Stimulated activated naive CD8-positive, alpha-beta T cell treated with anti-CD3 and anti-CD28 coated beads, Interleukin-15, amount 100 ng/mL, for 72 hours (primary cell): ENCODE data around the gene PUSL1.

Source experiments
- ATAC-seq: fragments of 150-1000 bp; cut with Tn5 transposase; 2 replicates; pipeline ENCODE4 v1.10.0; 2021; ENCODE audit warnings: mild to moderate bottlenecking, moderate library complexity
- DNase-seq, 2 donors: peaks; one replicate each; pipeline ENCODE4 v3.0.0; 2021 to 2022
- H3K27ac Mint-ChIP-seq, 2 donors: one replicate each; pipeline ENCODE4 v1.8.0; 2022; ENCODE audit warnings: mild to moderate bottlenecking in 2 of 2, mixed read lengths in 2 of 2, moderate library complexity in 2 of 2
- H3K27me3 Mint-ChIP-seq: one replicate; pipeline ENCODE4 v1.8.0; 2022; ENCODE audit warnings: mixed read lengths
- H3K4me1 Mint-ChIP-seq: one replicate; pipeline ENCODE4 v1.8.0; 2022; ENCODE audit warnings: mild to moderate bottlenecking, mixed read lengths
- H3K4me3 Mint-ChIP-seq, 2 donors: one replicate each; pipeline ENCODE4 v1.8.0; 2022; ENCODE audit warnings: mild to moderate bottlenecking in 2 of 2, mixed read lengths in 2 of 2, moderate library complexity in 1 of 2
- H3K9me3 Mint-ChIP-seq, 2 donors: one replicate each; pipeline ENCODE4 v1.8.0; 2022; ENCODE audit warnings: mixed read lengths in 2 of 2

PUSL1 gene

DNA sequence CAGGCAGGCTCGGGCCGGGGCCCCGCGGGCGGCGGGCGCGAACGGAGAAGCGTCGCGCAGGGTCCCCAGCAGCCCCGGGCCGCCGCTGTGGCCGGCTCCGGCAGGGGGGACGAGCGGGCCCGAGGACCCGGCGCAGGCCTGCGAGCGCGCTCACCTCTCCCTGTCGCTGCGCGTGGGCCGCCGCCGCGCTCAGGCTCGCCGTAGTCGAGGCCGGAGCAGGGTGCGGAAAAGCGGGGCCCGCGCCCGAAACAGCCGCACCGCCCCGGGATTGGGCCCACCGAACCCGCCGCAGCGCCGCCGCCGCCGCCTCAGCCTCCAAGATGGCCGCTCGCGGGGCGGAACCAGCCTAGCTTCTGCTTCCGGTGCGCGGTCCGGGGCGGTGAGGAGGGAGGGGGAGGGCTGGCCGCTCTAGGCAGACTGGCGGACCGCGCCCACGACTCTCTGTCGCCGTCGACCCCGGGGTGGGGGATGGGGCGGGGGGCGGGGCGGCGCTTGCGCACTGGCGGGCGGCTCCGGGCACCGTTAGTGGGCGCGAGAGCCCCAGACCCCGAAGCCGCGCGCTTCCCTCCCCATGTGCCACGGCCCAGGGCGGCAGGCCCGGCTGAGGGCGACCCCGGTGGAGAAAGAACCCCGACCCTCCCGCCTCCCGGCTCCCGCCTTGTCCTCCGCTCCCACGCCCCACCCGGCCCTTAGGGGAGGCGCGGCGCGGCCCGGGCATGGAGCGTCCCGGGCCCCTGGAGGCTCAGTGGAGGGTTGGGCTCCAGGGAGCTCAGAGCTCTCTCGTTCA, 34.7 kb upstream of the PUSL1 start, which contains the start of gene UBE2J2:
TSS of gene UBE2J2 (minus strand) at position 343 of the 787 bp plus-strand sequence. CDS start 5,862 bp downstream, outside the sequence.
- peak within 1 kb of the TSS; percentile 89 to 97 for H3K27ac Mint-ChIP-seq
- DNase-seq: peak; percentile 90 to 92
- peaks cover 46% of the 10 kb centered on the region for H3K4me1 Mint-ChIP-seq
- H3K27me3 Mint-ChIP-seq: no peaks in the 10 kb centered on the region
- peak within 1 kb of the TSS; percentile 88 to 89 for H3K4me3 Mint-ChIP-seq
- no peaks in the 10 kb centered on the region for H3K9me3 Mint-ChIP-seq
- peak; percentile 97 for ATAC-seq

DNA sequence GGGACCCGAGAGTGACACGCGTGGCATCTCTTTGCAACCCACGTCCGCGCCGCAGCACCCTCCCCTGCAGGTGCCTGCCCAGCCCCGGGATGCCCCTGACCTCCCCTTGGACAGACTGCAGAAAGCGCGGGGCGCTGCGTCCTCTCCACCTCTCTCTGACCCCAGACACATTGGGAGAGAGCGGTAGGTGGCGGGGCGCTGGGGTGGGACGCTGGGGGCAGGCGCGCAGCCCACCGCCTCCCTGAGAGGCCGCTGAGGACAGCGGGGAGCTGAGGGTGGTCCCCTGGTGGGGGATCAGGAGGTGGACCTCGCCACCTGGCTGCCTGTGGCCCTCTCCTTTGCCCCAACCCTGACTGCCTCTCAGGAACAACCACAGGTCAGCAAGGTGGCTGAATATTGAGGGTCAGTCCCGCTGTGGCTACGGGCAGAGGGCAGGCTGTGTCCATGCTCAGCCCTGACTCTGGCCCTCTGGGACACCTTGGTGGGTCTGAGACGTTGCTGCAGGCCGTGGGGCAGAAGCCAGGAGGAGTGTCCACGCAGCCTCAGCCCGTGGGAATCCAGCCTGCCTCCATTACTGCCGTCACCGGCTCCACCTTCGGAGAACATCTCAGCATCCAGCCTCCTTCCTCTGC, 34.0 kb upstream of the PUSL1 start:
- DNase-seq (no peak), ATAC-seq (peak; percentile 41)
- Mint-ChIP-seq H3K4me1 (peaks cover 43% of the 10 kb centered on the region), H3K9me3 (no peaks in the 10 kb centered on the region), H3K27ac (peak overlapping the region in 1 of 2 donors; percentile 48), H3K4me3 (peak overlapping the region; percentile 76 to 84), H3K27me3 (no peaks in the 10 kb centered on the region)

DNA sequence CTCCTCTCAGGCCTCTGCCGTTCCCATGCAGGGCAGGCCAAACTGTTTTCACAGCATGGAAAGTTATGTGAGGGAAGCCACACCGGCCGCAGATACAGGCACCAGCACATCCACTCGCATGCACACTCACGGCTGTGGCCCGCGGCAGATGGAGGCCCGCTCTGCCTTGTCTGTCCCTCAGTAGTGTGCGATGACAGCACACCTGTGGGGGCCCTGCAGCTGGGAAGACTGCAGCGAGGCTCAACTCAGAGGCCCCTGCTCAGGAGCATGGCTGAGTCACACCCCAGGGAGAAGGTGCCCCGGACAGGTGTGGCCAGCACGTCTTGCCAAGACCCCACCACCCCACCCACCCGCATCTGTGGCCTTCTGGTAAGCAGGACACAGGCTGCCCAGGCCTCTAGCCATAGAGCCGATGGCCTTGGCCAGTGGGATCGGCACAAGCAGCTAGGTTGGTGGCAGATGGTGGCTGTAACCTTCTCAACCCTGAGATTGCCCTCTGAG, 33.4 kb upstream of the PUSL1 start:
- Mint-ChIP-seq H3K9me3 (no peaks in the 10 kb centered on the region), H3K4me3 (peak overlapping the region; percentile 76 to 84), H3K27ac (no peak overlapping the region)

DNA sequence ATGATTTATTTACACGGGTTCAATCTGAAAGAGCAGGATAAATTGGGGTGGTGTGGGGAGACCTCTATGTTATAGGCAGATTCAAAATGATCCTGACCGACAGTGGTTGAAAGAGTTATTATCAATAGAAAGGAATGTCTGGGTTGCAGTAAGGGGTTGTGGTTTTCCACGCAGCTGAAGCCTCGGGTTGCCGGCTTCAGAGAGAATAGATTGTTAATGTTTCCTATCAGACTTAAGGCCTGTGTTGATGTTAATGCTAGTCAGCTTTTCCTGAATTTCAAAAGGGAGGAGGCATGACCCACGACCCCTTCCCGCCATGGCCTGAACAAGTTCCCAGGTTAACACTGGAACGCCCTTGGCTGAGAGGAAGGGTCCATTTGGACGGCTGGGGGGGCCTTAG, 32.6 kb upstream of the PUSL1 start:
- Mint-ChIP-seq H3K27me3 (no peaks in the 10 kb centered on the region), H3K4me3 (no peak overlapping the region), H3K4me1 (peaks cover 29% of the 10 kb centered on the region), H3K9me3 (no peaks in the 10 kb centered on the region), H3K27ac (no peak overlapping the region)
- no peak for ATAC-seq
- no peak for DNase-seq

More for the DNA sequence above, 33.4 kb upstream of the PUSL1 start:
- DNase-seq (no peak), ATAC-seq (no peak)
- peaks cover 38% of the 10 kb centered on the region for H3K4me1 Mint-ChIP-seq
- no peaks in the 10 kb centered on the region for H3K27me3 Mint-ChIP-seq

DNA sequence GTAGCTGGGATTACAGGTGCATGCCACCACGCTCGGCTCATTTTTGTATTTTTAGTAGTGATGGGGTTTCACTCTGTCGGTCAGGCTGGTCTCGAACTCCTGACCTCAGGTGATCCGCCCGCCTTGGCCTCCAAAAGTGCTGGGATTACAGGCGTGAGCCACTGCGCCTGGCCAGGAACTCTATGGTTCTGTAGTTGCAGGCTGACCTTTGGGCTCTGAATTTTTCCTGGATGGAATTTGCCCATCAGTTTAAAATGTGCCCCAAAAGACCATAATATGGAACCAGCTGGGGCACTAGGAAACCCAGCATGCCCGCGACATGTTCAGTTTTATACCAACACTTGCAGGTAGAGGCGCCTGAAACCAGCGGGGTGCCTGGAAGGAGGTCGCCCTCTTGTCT, 29.8 kb upstream of the PUSL1 start:
- peaks cover 19% of the 10 kb centered on the region for H3K4me1 Mint-ChIP-seq
- no peak for ATAC-seq

DNA sequence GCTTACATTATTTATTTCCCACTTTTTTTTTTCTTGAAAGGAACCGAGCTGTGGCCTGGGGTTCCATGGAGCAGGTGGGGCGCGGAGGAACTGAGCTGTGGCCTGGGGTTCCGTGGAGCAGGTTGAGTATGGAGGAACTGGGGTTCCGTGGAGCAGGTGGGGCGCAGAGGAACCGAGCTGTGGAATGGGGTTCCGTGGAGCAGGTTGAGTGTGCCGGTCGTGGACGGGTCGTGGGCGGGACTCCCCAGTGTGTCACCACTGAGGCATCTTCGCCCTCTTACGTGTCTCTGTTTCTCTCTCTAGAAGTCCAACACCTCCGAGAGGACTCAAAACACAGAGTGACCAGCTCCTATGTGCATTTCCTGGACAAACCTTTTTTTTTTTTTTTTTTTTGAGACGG, 29.4 kb upstream of the PUSL1 start:
- DNase-seq: no peak
- H3K27me3 Mint-ChIP-seq: no peaks in the 10 kb centered on the region
- no peak overlapping the region for H3K4me3 Mint-ChIP-seq

More for the DNA sequence above, 29.8 kb upstream of the PUSL1 start:
- H3K27me3 Mint-ChIP-seq: no peaks in the 10 kb centered on the region
- DNase-seq: no peak
- no peak overlapping the region for H3K4me3 Mint-ChIP-seq
- H3K9me3 Mint-ChIP-seq: no peaks in the 10 kb centered on the region
- peak overlapping the region in 1 of 2 donors; percentile 25 for H3K27ac Mint-ChIP-seq

DNA sequence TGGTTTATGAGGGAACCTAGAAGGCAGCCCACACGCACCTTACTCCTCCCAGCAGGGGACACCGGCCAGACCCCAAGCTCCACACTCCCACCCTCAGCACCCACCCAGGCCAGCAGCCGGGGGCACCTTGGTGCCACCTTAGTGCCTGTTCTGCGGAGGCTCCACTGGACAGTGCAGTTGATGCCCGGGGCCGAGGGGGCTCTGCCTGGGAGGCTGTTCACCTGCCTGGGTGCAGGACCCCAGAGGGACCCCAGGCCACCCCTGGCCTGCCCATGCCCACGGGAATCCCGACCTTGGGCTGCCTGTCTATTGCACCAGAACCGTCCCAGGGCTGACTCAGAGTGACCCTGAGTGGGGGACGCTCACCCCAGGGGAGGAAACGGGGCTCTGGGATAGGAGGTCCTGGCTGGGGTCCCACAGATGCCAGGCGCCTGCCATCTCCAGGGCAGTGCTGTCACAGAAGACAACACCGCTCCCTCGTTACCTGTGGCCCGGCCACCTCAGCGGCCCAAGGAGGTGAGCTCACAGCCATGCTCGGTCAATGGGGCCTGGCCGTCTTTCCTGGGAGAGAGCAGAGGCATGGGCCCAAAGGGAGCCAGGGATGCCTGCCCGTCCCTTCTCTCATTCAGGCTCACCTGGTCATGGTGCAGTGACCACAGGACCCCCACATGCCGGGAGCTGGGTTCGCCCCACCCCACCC, 27.5 kb upstream of the PUSL1 start:
- Mint-ChIP-seq H3K4me1 (peaks cover 14% of the 10 kb centered on the region), H3K27me3 (no peaks in the 10 kb centered on the region), H3K9me3 (no peaks in the 10 kb centered on the region), H3K4me3 (no peak overlapping the region), H3K27ac (no peak overlapping the region)
- ATAC-seq (no peak), DNase-seq (no peak)

More for the DNA sequence above, 29.4 kb upstream of the PUSL1 start:
- H3K9me3 Mint-ChIP-seq: no peaks in the 10 kb centered on the region
- H3K4me1 Mint-ChIP-seq: peaks cover 21% of the 10 kb centered on the region
- H3K27ac Mint-ChIP-seq: peak overlapping the region in 1 of 2 donors; percentile 25
- ATAC-seq: no peak

DNA sequence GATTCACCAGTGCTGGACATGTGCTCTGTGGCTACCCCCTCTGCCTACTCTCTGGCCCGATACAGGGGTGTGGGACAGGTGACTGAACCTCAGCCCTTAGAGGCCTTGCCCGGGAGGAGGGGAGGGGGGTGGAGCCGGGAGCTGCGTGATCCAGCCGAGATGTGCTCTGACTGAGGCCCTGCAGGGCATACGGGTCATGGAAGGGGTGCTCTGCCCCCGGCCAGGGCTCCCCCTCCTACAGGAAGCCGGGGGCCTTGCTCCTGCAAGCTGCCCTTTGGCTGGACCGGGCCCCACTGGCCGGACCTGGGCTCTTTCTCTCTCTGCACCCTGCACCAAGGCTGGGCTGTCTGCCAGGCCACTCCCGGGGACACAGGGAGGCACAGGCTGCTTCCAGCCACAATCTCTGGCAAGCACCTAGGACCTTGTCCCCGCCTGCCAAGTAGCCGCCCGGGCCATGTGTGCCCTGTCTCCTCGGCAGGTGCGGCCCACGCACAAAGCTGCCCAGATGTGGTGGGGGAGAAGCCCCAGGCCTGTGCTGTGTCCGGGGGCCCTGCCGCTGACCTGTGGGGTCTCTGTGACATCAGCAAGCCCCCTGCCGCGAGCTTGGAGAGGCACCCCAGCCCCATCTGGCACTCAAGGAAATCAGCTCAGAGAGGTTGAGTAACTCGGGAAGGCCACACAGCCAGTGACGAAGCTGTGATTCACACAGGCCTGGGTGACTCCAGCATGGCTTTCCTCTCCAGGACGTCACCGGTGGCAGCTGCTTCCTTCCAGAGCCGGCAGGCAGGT, 26.7 kb upstream of the PUSL1 start:
- no peaks in the 10 kb centered on the region for H3K9me3 Mint-ChIP-seq
- H3K27me3 Mint-ChIP-seq: no peaks in the 10 kb centered on the region
- peaks cover 14% of the 10 kb centered on the region for H3K4me1 Mint-ChIP-seq
- no peak for DNase-seq
- ATAC-seq: no peak
- no peak overlapping the region for H3K27ac Mint-ChIP-seq
- no peak overlapping the region for H3K4me3 Mint-ChIP-seq

DNA sequence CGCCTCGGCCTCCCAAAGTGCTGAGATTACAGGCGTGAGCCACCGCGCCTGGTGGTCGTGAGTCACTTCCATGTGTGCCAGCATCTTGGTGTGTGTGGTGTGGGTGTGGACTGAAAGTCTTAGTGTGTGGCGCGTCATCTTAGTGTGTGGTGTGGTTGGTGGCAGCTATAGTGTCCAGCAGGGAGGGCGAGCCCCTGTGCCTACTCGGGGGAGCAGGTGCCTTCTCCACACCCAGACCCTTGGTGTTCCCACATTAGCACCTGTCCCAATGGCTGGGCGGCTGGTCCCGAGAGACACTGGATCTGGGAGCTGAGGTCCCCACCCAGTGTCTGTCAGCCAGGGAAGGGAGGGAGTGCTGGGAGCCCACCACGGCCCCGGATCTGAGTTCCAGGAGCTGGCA, 25.4 kb upstream of the PUSL1 start:
- Mint-ChIP-seq H3K4me3 (no peak overlapping the region), H3K9me3 (no peaks in the 10 kb centered on the region), H3K27me3 (no peaks in the 10 kb centered on the region), H3K4me1 (peaks cover 14% of the 10 kb centered on the region), H3K27ac (no peak overlapping the region)
- no peak for DNase-seq
- ATAC-seq: peak; percentile 22

DNA sequence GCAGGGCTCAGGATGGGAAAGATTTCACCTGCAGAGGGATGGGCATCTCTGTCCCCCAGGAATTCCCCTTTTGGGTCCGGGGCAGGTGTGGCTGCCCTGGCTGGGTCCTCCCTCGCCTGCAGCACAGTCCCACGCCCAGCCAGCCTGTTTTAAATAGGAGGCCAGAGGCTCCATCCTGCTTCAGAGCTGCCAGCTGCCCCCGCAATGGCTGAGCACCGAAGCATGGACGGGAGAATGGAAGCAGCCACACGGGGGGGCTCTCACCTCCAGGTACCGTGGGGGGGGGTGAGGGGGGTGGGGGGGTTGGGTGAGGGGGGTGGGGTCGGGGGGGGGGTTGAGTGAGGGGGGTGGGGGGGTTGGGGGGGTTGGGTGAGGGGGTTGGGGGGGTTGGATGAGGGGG, 24.6 kb upstream of the PUSL1 start:
- peaks cover 14% of the 10 kb centered on the region for H3K4me1 Mint-ChIP-seq
- no peak overlapping the region for H3K4me3 Mint-ChIP-seq
- no peaks in the 10 kb centered on the region for H3K27me3 Mint-ChIP-seq
- no peak overlapping the region for H3K27ac Mint-ChIP-seq
- ATAC-seq: no peak
- no peaks in the 10 kb centered on the region for H3K9me3 Mint-ChIP-seq
- no peak for DNase-seq

DNA sequence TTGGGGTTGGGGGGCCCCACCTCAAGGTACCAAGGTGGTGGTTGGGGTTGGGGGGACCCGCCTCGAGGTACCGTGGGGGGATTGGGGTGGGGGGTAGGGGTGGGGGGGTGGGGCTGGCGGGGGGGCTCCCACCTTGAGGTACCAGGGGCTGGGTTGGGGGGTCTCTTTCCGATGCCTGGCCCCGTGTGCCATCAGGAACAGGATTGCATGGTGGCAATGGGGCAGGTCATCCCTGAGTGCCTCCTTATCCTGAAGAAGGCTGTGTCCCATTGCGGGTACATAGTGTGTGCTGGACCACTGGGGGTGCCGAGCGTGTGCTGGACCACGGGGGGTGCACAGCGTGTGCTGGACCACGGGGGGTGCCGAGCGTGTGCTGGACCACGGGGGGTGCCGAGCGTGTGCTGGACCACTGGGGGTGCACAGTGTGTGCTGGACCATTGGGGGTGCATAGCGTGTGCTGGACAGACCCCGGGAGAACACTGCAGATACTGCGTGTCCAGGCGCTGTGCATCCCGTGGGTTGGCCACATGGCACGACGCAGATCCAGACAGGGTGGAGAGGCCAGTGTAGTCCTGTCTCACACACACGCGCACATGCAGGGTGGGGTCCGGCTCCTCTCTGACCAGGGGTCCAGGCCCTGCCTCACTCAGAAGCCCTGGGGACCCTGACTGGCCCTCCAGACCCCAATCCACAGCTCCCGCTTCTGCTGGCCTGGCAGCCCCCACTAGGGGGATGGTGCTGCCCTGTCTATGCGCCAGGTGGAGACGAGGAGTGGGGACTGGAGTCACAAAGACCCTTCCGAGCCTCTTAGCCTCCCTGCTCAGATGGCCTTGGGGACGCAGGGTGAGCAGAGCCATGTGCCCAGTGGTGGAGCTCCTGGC, 23.9 kb upstream of the PUSL1 start:
- no peaks in the 10 kb centered on the region for H3K9me3 Mint-ChIP-seq
- peaks cover 14% of the 10 kb centered on the region for H3K4me1 Mint-ChIP-seq
- H3K27ac Mint-ChIP-seq: no peak overlapping the region
- no peak overlapping the region for H3K4me3 Mint-ChIP-seq
- DNase-seq (no peak), ATAC-seq (no peak)
- H3K27me3 Mint-ChIP-seq: no peaks in the 10 kb centered on the region

DNA sequence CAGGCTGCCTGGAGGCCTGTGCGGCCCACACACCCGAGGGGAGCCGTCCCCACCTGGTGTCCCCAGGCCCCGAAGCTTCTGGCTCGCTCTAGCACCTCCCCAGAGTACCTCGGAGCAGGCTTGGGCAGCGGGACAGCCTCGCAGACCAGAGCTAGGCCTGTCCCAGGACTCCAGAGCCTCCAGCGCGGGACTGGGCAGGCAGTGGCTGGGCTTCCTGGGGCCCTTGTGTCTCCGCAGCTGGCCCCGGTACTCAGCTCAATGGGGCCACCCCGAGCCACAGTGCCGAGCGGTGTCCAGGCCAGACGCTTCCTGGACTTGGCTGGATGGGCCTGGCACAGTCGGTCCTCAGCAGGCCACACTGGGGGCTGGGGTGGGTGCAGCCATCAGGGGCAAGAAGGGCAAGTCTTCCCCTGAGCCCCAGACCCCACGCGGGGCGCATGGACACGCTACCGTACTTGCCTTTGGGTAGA, 23.3 kb upstream of the PUSL1 start:
- no peak overlapping the region for H3K27ac Mint-ChIP-seq
- peaks cover 4% of the 10 kb centered on the region for H3K27me3 Mint-ChIP-seq
- H3K4me3 Mint-ChIP-seq: no peak overlapping the region
- peaks cover 17% of the 10 kb centered on the region for H3K4me1 Mint-ChIP-seq
- ATAC-seq: no peak
- peaks cover 0 to 3% of the 10 kb centered on the region in 2 donors for H3K9me3 Mint-ChIP-seq
- no peak for DNase-seq

DNA sequence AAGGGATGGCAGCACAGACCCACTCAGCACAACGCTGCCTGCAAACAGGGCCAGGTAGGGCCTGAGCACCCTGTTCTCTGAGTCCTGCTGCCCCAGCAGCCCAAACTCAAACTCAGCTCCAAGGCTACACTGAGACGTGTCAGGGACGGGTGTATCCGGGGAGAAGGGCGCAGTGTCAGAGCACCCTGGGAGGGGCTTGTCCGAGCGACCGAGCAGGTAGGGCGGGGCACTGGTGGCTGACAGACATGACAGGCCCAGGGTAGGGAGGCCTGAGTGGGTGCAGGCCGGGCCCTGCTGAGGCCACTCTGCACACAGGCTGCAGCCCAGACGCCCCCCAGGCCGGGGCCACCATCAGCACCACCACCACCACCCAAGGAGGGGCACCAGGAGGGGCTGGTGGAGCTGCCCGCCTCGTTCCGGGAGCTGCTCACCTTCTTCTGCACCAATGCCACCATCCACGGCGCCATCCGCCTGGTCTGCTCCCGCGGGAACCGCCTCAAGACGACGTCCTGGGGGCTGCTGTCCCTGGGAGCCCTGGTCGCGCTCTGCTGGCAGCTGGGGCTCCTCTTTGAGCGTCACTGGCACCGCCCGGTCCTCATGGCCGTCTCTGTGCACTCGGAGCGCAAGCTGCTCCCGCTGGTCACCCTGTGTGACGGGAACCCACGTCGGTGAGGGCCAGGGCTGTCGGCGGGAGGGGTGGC, 22.6 kb upstream of the PUSL1 start:
- Mint-ChIP-seq H3K27me3 (peaks cover 8% of the 10 kb centered on the region), H3K27ac (no peak overlapping the region), H3K4me3 (no peak overlapping the region), H3K9me3 (peaks cover 0 to 7% of the 10 kb centered on the region in 2 donors), H3K4me1 (peaks cover 23% of the 10 kb centered on the region)
- DNase-seq (no peak), ATAC-seq (peak; percentile 16)
